HG03571 (cell line): Measurements from ENCODE around the gene ITGA5.
"Not testable (repeated sequence)": the region's sequence is repeated elsewhere in the genome, so short reads cannot be mapped to it uniquely, and the experiment has no call there.

Experiments
- ATAC-seq: cut with Tn5 transposase; IDR thresholded peaks from one replicate; pipeline ENCODE4 v1.9.1; 2021; ENCODE audit not compliant: unreplicated experiment

The ITGA5 gene

DNA sequence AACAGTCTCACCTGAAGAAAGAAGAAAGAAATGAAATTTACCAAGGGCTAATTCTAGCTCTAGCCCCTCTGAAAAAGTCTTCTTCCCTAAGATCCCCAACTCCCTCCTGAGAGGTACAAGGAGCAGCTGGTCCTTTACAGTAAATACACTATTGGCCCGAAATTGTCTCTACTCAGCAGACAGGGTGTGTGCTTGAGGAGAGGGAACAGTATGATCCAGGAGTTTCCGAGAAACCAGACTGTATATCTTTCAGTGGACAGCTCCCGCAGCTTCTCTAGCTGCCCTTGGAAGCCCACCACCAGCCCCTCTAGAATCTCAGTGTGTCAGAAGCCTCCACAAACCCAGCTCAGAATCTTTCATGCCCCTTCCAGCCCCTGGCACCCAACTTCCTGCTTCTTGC lies 62.8 kb downstream of the ITGA5 start:
- no peak for ATAC-seq

DNA sequence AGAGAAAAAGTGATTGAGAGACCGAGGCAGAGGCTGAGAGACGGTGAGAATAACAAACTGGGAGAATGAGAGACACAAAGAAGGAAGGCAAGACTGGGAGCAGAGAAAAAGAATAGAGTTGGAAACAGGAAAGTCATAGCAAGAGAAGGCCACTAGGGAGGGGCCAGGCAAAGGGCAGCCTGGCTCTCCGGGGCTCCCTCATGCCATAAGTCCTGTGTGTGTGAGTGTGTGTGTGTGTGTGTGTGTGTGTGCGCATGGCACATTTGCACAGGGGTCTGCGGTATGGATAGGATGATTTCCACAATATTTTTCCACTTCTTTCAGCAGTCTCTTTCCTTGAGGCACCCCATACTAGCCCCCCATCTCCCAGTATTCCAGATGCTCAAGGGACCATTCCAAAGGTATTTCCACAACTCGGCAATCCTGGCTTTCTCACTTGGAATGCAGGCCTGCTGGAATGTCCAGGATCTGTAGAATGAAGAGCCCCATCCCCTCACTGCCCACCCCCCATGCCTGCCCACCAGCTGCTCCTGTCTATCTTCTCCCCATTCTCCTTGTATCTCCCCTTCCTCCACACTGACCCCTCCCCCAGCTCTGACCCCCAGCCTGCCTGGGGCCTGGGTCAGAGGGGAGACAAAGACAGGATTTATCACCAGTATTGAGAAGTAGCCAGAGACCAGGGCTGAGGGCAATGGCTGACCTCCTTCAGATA lies 63.8 kb downstream of the ITGA5 start:
- no peak for ATAC-seq

DNA sequence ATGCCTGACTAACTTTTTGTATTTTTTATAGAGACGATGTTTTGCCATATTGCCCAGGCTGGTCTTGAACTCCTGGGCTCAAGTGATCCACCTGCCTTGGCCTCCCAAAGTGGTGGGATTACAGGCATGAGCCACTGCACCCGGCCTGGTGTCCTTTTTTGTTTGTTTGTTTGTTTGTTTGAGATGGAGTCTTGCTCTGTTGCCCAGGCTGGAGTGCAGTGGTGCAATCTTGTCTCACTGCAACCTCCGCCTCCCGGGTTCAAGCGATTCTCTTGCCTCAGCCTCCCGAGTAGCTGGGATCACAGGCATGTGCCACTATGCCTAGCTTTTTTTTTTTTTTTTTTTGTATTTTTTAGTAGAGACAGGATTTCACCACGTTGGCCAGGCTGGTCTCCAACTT lies 64.8 kb downstream of the ITGA5 start:
- not testable (repeated sequence) for ATAC-seq

DNA sequence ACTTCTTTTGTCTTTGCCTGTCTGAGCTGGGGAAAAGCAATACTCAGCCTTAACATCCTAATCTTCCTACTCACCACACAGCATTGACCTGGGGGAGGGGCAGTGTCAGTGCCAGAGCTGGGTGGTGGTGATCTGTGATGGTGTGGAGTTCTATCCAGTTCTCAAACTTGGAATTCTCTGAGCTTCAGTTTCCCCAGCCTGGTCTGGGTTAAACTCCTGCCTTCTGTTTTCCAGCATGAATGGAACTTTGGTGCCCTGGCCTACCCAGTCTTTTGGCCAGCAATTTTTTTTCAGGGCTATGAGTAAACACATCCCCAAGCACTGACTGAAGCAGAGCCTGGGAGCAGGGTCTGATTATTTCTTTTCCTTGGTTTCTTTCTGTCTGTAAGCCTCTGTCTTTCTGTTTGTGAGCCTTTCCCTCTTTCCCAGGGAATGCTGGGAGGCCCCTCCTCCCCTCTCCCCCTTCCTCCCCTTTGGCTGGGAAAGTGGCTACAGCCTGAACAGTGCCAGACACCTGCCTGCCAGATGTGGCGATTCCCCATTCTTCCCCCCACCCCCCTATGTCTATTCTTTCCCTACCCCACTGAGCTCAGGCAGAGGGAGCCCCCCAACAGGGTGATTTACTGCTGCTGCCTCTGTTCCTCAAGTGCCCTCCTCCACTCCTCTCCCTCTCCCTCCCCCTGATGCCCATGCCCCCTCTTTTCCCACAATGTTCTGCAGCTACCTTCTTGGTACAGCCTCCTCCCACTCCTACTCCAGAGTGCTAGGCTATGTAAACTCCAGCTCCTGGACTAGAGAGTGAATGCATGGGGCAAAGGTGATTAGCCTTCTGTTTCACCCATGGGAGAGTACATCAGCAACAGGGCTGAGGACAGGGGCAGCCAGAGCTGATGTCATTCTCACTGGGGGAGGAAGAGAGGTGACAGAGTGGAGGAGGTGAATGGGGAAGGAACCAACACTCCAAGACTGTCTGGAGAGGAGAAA lies 65.9 kb downstream of the ITGA5 start:
- no peak for ATAC-seq

GRCh38 chr12:54352022-54352531 lies 67.0 kb downstream of the ITGA5 start:
- no peak for ATAC-seq

DNA sequence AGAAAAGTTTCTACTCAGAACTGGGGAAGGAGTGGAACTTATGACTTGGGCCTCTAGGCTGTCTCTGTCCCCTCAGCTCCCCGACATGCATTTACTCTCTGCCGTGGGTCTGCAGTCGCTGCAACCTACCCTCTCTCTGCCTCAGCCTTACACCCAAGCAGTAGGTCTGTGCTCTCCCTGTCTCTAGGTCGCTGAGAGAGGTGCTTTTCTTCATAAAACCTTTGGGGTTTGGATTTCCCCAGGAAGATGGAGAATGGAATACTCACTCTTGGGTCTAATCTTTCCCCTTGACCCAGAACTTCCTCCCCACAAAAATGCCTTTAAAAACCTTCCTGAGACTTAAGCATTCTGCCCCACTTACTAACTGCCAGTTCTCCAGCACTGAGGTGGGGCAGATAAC lies 67.7 kb downstream of the ITGA5 start:
- no peak for ATAC-seq

- no peak for ATAC-seq
These were observed 68.3 kb downstream of the ITGA5 start for GRCh38 chr12:54350743-54351142.

DNA sequence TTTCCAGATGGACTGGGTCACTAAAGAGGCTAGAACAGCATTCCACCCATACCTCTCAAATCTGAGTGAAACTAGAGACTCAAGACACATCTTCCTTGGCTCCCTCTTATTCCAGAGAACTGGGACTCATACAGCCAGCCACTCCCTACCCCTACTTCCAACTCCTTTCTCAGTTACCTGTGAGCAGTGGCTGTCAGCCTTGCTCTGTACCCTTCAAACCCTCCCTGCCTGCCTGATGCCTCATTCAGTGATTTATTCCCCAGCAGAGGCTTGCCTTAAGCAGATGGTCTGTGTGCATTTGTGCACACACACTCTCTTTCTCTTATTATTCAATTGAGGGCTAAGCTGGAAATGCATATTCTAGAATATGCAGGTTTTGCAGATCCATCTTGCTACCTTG lies 69.4 kb downstream of the ITGA5 start:
- no peak for ATAC-seq

- ATAC-seq, result no peak
These were observed 70.0 kb downstream of the ITGA5 start for GRCh38 chr12:54349036-54349435.
